ENCODE data around the gene FBP1. TPM values are rescaled to one million over a fixed set of nuclear protein-coding genes. Genes with fewer than 3 reads are reported as not detected.
A peak's percentile ranks its signal among the peaks of the same experiment; 100 is the strongest.
"Not testable (repeated sequence)": the region's sequence is repeated elsewhere in the genome, so short reads cannot be mapped to it uniquely, and the experiment has no call there.

Gene FBP1
- total and polyA plus RNA-seq, 12 donors: 2.1 to 61.1 (median 33.9) TPM

DNA sequence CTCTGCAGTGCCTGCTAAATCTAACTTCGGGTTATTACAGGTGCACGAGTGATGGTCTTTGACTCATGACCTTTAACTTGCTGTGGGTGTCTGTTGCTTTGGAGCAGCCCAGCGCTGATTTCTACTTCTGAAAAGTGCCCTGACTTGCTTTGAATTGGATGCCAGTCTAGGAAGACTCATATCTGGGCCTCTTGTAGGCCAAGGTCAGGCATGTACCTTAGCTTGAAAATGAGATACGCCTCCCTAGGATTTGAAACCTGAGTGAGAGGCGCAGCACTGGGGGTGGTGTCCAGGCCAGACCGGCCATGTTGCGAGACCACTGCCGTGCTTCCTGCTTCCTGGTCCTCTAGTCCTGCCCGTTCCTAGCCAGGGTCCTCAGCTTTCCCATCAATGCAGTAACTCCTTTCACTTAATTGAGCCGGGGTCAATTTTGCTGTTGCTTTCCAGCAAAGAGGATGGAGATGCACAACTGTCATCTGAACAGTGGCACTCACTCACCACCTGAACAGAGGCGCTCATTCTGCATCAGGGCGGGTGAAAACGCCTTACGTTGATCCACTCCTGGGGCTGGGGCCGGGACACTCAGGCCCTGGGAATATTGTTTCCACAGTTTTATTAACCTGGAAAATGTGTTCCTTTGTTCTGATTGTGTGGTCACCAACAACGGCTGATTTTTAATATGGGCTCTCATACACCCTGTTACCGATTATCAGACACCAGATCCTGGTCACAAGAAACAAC lies 70.2 kb downstream of the FBP1 start:
- intact Hi-C loops (cut with DNase I): no loop called here
- TF ChIP-seq POLR2A (IDR thresholded peaks at IDR 0.05): no peak
- no peak for TF ChIP-seq CTCF (IDR thresholded peaks at IDR 0.05)

GRCh38 chr9:94568250-94568889 lies 70.9 kb downstream of the FBP1 start:
- no peaks in the 10 kb centered on the region for H3K4me1 ChIP-seq (replicated peaks in 1 of 2)
- no peak overlapping the region for H3K27ac ChIP-seq
- H3K27me3 ChIP-seq: no peaks in the 10 kb centered on the region
- TF ChIP-seq POLR2A (IDR thresholded peaks at IDR 0.05) (no peak), CTCF (IDR thresholded peaks at IDR 0.05) (no peak)
- intact Hi-C loops (cut with DNase I): no loop called here
- no peaks in the 10 kb centered on the region for H3K36me3 ChIP-seq (replicated peaks in 1 of 2)
- peak in 1 of 7 donors; percentile 16 for DNase-seq
- H3K9me3 ChIP-seq (replicated peaks in 1 of 3): no peaks in the 10 kb centered on the region
- 52 to 71% (median 66%) methylated on average over 3 of the region's 3 CpGs for WGBS, 4 donors
- no peak overlapping the region for H3K4me3 ChIP-seq

More for the DNA sequence above, 70.2 kb downstream of the FBP1 start:
- Histone ChIP-seq H3K27ac (no peak overlapping the region), H3K27me3 (no peaks in the 10 kb centered on the region), H3K4me1 (replicated peaks in 1 of 2) (no peaks in the 10 kb centered on the region), H3K9me3 (replicated peaks in 1 of 3) (no peaks in the 10 kb centered on the region), H3K4me3 (no peak overlapping the region), H3K36me3 (replicated peaks in 1 of 2) (no peaks in the 10 kb centered on the region)
- no peak for DNase-seq
- WGBS, 4 donors: 82 to 93% (median 87%) methylated on average over 15 to 17 of the region's 17 CpGs

DNA sequence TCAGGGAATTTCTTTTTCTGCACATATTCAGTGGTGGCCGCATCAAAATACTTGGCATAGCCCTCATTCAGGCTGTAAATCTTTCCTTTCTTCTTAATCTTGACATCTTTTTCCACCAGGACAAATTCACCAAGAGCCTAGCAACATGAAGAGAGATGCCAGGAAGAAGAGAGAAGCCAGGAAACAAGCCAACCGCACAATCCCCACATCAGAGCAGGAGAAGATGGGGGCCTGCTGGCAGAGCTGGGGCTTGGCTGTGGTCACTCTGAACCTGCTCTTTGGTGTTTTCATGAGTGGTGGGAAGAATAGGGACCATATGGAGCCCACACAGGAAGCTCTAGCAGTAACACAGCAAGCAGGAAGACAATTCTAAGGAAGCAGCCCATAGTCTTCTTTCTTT lies 72.0 kb downstream of the FBP1 start:
- Histone ChIP-seq H3K36me3 (replicated peaks in 1 of 2) (no peaks in the 10 kb centered on the region), H3K27ac (no peak overlapping the region), H3K27me3 (no peaks in the 10 kb centered on the region), H3K9me3 (replicated peaks in 1 of 3) (no peaks in the 10 kb centered on the region), H3K4me1 (replicated peaks in 1 of 2) (no peaks in the 10 kb centered on the region), H3K4me3 (no peak overlapping the region)
- 79 to 89% (median 84%) methylated on average over 2 of the region's 2 CpGs for WGBS, 4 donors
- DNase-seq: no peak
- TF ChIP-seq CTCF (IDR thresholded peaks at IDR 0.05) (no peak), POLR2A (IDR thresholded peaks at IDR 0.05) (no peak)
- intact Hi-C loops (cut with DNase I): no loop called here

GRCh38 chr9:94566550-94566949 lies 72.8 kb downstream of the FBP1 start:
- Histone ChIP-seq H3K27ac (no peak overlapping the region), H3K4me3 (no peak overlapping the region), H3K36me3 (replicated peaks in 1 of 2) (no peaks in the 10 kb centered on the region), H3K4me1 (replicated peaks in 1 of 2) (no peaks in the 10 kb centered on the region), H3K27me3 (no peaks in the 10 kb centered on the region), H3K9me3 (replicated peaks in 1 of 3) (no peaks in the 10 kb centered on the region)
- TF ChIP-seq POLR2A (IDR thresholded peaks at IDR 0.05) (no peak), CTCF (IDR thresholded peaks at IDR 0.05) (no peak)
- intact Hi-C loops (cut with DNase I): no loop called here
- DNase-seq: no peak

DNA sequence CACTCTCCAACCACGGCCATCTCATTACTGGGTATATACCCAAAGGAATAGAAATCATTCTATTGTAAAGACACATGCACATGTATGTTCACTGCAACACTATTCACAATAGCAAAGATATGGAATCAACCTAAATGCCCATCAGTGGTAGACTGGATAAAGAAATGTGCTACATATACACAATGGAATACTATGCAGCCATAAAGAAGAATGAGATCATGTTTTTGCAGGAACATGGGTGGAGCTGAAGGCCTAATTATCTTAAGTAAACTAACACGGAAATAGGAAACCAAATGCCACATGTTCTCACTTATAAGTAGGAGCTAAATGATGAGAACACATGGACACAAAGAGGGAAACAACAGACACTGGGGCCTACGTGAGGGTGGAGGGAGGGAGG lies 75.0 kb downstream of the FBP1 start:
- DNase-seq; intact Hi-C loops (cut with DNase I); H3K27me3 ChIP-seq; H3K9me3 ChIP-seq (replicated peaks in 1 of 3); H3K4me1 ChIP-seq (replicated peaks in 1 of 2); H3K4me3 ChIP-seq; H3K36me3 ChIP-seq (replicated peaks in 1 of 2); H3K27ac ChIP-seq: not testable (repeated sequence)
- 59 to 79% (median 73%) methylated on average over 3 of the region's 3 CpGs for WGBS, 4 donors
